IMR-90 (cell line): ENCODE data around the gene NOS3. TPM values are rescaled to one million over a fixed set of nuclear protein-coding genes. Genes with fewer than 3 reads are reported as not detected.

Experiments used
- BHLHE40 ChIP-seq: fragments of 150-350 bp; IDR thresholded peaks from 2 replicates; pipeline ENCODE4 v1.6.1; 2016; ENCODE audit warnings: mild to moderate bottlenecking, low read depth, low read length
- CEBPB ChIP-seq: IDR thresholded peaks from 2 replicates; pipeline ENCODE4 v1.6.1; 2012; ENCODE audit warnings: low read depth, low read length, improper control_type of control experiment
- CTCF ChIP-seq: conservative IDR thresholded peaks from 2 replicates; pipeline ENCODE4 v1.5.1; 2012; ENCODE audit warnings: mild to moderate bottlenecking, low read depth, low read length, improper control_type of control experiment
- polyA plus RNA-seq, 3 experiments: library from polyadenylated mRNA; depleted of rRNA; stranded (reverse); fragments of >200 nt; gene quantifications; 2 replicates each; pipeline ENCODE4 v1.2.3, GENCODE V29; 2012; ENCODE audit warnings: low replicate concordance in 1 of 3
- total RNA-seq: library from RNA; depleted of rRNA; stranded (reverse); fragments of >200 nt; gene quantifications from 2 replicates; pipeline ENCODE4 v1.2.3, GENCODE V29; 2012

The NOS3 gene
- total and polyA plus RNA-seq, 2 of the 4 experiments (the other 2 are of a cell fraction) = 0.72 to 2.0 TPM

GRCh38 chr7:150974468-150975391 is 16.1 kb upstream of the NOS3 start (continued):
- TF ChIP-seq BHLHE40 = no peak; the same call in none of the 2 replicates
- TF ChIP-seq CEBPB = no peak
- TF ChIP-seq CTCF = 0 out of 2 replicates have a peak, but pooled peaks have one; percentile 26
